Fibroblast of villous mesenchyme (primary cell): ENCODE results near the gene PLPP3. TPM values are rescaled to one million over a fixed set of nuclear protein-coding genes. Genes with fewer than 3 reads are reported as not detected.

Experiments used
- DNase-seq: peaks from one replicate; pipeline ENCODE4 v3.0.0-alpha.2; 2010; ENCODE audit warnings: low read depth
- H3K4me3 ChIP-seq: 2 replicates; pipeline ENCODE4 v1.5.1; 2011; ENCODE audit warnings: low read depth, mild to moderate bottlenecking, low read length
- small RNA-seq: library from RNA; depleted of rRNA; stranded (forward); fragments of <200 nt; gene quantifications from one replicate; pipeline ENCODE3, GENCODE V24; 2012
- total RNA-seq: library from RNA; depleted of rRNA; stranded (reverse); fragments of >200 nt; gene quantifications from 2 replicates; pipeline ENCODE4 v1.2.3, GENCODE V29; 2012
- TF ChIP-seq, protein P1 (sequence below): IDR thresholded peaks from 2 replicates; pipeline ENCODE4 v1.5.1; 2012; ENCODE audit warnings: low read depth, mild to moderate bottlenecking, low read length; ENCODE audit not compliant: insufficient read depth

The PLPP3 gene
- total RNA-seq, 1 donor: 14.7 TPM

DNA sequence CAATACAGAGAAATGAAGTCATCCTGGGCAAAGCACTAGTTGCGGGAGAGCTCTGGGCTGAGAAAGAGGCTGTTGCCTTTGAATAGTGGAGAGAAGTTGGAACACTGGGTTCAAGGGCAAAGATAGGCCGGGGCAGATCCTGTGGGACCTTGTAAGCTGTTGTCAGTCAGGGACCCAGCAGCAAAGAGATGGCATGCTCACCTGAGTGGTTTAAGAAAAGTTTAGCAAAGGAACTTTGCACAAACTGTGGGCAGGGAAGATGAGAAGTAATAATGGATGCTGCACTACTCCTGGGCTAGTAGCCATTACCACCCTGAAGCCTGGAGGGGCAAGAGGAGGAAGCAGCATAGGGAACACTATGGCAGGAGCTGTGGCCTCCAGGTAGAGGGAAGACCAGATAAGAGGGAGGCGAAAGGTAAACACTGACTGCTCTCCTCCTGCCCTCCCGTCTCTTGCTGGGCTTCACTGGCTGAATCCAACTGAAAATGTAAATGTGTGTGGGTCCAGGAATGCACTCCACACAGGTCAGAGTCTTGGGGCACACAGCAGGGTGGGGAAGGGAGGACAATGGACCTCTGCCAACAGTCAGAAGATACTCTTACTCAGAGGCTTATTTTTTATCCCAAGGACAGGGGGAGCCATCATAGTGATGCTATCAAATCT, 129.2 kb downstream of the PLPP3 start:
- TF ChIP-seq, protein P1, sequence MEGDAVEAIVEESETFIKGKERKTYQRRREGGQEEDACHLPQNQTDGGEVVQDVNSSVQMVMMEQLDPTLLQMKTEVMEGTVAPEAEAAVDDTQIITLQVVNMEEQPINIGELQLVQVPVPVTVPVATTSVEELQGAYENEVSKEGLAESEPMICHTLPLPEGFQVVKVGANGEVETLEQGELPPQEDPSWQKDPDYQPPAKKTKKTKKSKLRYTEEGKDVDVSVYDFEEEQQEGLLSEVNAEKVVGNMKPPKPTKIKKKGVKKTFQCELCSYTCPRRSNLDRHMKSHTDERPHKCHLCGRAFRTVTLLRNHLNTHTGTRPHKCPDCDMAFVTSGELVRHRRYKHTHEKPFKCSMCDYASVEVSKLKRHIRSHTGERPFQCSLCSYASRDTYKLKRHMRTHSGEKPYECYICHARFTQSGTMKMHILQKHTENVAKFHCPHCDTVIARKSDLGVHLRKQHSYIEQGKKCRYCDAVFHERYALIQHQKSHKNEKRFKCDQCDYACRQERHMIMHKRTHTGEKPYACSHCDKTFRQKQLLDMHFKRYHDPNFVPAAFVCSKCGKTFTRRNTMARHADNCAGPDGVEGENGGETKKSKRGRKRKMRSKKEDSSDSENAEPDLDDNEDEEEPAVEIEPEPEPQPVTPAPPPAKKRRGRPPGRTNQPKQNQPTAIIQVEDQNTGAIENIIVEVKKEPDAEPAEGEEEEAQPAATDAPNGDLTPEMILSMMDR: no peak
- no peak for DNase-seq
- no peak overlapping the region for H3K4me3 ChIP-seq

DNA sequence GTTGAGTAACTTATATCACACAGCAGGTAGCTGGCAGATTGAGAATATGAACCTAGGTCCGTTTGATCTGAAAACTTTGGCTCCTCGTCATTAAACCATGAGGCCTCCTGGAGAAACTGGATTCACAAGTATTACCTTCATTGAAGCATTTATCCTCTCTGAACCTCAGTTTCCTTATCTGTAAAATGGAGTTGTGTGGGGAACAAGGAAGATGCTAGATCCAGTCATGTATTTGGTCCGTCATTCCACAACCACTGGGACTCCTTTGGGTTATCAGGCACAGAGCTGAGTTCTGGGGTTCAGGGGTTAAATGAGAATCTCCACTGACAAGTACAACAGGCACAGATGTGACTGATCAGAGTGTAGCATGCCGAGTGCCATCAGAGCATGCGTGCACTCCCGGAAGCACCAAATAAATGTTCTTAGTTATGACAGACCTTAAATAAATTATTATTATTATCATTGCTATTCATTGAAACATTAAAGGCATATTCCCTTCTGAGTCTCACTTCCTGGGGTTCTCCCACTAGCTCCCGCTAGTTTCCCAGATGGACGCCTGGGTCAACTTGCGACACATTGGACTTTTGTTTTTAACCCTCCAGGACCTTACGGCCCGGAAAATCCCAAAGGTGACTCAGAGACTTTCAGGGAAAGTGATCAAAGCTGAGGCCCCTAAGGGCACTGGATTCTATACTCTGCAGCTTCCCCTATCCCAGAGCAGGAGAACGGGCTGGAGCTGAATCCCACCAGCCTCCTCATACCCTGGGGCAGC, 130.6 kb downstream of the PLPP3 start:
- DNase-seq: no peak
- TF ChIP-seq, protein P1: no peak
- H3K4me3 ChIP-seq: no peak overlapping the region

DNA sequence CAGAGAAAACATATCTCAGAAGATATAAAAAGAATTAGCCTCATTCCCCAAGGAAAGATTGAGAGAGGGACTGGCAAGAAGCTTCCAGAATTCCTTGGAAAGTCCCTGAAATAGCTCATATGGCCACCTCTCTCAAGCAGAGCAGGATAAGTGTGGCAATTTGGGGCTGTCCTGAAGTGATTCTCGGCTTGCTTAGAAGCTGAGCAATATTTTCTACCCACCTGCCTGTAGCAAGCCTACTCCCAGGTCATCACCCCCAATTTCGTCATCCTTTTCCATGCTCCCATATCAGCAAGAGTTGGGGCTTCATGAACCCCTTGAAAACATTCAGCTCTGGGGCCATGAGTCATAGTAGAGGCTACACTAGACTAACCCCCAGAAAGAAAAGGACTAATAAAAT, 131.5 kb downstream of the PLPP3 start:
- TF ChIP-seq, protein P1: no peak
- DNase-seq: no peak

DNA sequence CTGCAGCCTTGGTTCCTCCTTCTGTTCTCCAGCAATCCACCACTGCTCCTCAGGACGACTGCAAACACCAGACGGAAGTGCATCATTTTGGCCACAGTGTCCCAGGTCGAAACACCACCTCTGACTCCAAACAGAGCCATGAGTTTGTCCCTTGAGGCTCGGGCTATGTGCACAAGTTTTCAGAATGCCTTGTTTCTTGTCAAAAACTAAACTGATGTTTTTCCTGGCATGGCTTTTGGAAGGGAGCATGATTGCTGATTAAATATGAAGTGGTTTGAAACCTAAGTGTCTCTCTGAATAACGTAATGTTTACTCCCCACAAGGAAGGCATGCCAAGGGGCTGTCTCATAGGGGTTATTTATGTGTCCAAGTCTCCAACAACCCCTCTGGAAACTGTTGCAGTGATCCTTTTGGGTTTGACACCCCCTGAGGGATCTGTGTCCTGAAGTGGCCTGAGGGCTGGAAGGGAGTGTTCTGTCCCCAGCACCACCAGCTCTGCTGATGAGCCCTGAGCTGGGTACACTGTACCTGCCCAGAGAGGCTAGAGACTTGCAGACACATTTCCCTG, 132.7 kb downstream of the PLPP3 start:
- TF ChIP-seq, protein P1: no peak
- H3K4me3 ChIP-seq: no peak overlapping the region
- no peak for DNase-seq

More for the DNA sequence above, 131.5 kb downstream of the PLPP3 start:
- H3K4me3 ChIP-seq: no peak overlapping the region

DNA sequence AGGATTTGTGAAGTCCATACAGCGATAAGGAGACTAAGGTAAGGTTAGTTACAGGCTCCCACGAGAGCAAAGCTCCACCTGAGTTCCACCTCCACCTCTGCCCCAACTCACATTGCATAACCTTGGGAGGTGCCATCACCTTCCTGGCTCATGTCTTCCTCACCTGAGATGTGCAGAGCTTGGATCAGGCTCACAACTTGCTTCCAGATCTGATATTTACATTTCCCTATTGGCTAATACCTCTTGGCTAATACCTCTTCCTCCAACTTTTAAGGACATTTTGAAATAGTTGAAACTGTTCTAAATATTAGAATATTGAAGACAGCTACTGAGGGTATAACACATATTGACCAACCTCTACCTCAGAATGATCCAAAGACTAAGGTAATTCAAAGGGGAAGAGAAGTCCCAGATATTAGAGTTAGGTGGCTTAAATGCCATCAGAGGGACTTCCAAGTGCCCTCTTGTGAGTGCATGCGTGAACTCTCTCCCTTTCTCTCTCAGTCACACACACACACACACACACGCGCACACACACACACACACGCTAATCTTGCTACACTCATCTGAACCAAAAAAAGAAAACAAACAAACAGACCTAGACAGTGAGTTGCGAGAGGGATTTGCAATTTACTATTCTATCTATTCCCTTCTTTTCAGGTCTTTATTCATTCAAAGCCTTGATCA, 134.3 kb downstream of the PLPP3 start:
- DNase-seq: no peak
- TF ChIP-seq, protein P1: no peak

More for the DNA sequence above, 134.3 kb downstream of the PLPP3 start:
- no peak overlapping the region for H3K4me3 ChIP-seq

Small RNA genes within 50 kb of the gene (small RNA-seq; reads per million reads assigned to genes)
- gene AC099789.1: not detected

Other genes starting within 250 kb of the PLPP3 start
- 0.32 and 1.3 TPM in 2 replicates for gene PRKAA2, start 65.8 kb upstream of the PLPP3 start, total RNA-seq
- gene FYB2, start 239.8 kb upstream of the PLPP3 start, total RNA-seq: not detected in 2 replicates